HG03432 (cell line): ENCODE results near the gene GLI3.
A peak's percentile ranks its signal among the peaks of the same experiment; 100 is the strongest.

Source experiments
- ATAC-seq: cut with Tn5 transposase; IDR thresholded peaks from one replicate; pipeline ENCODE4 v1.9.1; 2021; ENCODE audit warnings: mild to moderate bottlenecking, moderate library complexity; ENCODE audit not compliant: unreplicated experiment

The GLI3 gene

DNA sequence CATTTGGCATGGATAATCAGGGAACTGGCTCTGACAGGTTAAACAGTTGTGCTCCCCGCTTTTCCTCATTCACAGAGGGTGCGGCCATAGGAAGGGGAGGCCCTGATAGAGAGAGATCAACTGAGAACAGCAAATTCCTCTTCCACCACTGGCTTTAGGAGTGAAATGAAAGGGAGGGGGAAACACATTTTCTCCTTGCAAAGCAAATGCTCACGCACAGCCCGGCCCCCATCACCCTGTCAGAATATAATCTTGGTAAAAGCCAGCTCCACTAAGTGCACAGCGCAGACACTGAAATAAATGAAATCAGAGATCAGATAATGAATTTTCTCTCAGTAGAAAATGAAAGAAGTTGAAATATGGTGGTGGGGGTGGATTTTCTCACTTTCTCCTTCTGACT is 187.2 kb downstream of the GLI3 start:
- no peak for ATAC-seq

DNA sequence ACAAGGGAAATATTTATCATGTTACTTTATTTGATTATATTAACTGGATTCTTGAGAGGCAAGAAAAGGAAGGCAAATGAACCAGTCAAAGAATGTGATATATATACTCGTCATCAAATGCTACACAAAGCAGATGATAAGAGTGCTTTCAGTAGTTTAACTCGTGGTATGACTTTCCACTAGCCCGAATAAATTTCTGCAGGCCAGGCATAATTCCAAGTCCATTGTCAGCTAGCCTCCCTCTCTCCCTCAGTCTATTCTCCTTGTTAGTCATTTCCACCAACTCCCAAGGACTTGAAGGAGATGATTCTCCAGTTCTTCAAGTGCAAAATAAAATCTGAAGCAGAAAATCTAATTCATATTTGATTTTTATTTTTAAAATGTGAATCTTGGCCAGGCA is 190.5 kb downstream of the GLI3 start:
- ATAC-seq = no peak

DNA sequence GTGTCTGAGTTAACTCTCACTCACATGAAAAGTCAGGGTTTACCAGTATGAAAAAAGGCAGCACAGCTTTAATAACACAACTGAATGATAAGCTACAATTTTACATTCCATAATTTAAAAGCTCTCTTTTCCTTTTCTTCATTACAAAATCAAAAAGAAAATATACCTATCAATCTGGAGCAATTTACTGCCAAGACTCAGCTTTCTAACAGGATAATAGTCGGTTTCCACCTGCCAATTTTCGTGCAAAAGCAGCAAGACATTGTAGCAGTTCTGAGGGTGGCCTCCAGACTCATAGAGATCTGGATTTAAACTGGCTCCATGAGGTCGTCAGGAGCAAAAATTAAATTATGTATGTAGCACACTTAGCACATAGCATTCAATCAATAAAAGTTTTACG is 191.0 kb downstream of the GLI3 start:
- ATAC-seq = no peak

DNA sequence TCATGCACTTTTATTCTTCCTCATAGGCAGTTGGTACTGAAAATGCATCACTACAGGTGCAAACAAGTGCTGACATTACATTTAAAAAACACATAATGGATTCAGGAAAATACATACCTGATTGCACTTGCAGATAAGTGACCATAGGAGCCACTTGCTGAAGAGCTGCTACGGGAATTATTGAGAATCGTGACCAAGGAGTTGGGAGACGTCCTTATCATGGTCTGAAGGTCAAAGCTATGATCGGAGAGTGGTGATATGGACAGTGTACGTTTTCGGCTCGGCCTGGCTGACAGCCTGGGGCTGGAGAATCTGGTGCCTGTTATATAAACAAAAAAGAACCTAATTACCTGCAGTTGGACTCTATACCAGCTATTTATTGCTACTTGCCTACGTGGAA is 197.1 kb downstream of the GLI3 start:
- no peak for ATAC-seq

DNA sequence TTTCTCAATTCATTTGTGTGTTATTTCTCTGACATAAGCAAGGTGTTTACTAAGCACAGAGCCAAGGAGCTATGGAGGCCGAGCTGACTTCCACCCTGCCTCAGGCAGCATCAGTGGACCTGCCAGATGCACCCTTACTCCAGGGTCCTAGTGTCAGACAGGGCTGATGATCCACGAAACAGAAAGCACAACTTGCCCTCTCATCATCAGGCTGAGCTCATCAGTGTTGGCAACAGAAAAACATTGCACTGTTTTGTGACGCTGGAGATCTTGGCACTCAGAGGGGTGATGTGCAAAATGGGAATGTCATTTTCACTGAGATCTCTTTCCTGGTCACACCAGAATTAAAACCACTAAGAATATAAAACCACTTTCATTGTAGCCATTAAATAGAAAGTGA is 201.8 kb downstream of the GLI3 start:
- no peak for ATAC-seq

DNA sequence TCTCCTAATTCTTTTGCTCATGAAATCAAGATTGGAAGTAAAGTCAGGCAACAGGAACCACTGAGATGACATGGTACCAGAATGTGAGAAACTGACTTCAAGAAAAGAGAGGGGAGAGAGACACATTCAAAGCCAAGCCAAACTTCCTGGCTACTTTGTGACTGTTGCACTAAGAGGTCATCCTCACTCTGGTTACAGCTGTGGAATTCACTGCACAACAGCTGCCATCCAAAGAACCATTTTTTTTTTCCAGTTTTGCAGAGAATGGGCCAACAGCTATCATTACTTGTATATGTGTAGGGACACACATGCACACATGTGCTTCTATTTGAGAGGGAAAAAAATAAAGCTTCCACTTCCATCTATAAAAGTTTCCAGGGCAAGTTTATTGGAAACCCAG is 203.5 kb downstream of the GLI3 start:
- ATAC-seq = no peak

DNA sequence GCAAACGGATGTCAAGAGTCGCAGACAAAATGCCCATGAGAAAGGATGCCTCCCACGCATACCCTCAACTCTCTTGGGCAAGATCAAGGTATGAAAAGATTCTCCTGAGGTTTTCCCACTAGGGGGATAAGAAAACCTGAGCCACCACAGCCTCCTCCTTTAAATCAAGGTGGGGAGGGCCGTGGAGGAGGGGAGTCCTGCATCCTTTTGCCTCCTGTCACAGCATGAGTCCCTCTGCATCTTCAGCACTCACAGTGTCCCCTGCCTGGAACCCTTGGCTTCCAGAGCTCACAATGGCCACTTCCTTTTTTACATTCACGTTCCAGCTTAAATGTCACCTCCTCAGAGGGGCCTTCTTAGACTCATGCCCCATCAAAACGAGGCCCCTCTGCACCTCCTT is 207.6 kb downstream of the GLI3 start:
- no peak for ATAC-seq

DNA sequence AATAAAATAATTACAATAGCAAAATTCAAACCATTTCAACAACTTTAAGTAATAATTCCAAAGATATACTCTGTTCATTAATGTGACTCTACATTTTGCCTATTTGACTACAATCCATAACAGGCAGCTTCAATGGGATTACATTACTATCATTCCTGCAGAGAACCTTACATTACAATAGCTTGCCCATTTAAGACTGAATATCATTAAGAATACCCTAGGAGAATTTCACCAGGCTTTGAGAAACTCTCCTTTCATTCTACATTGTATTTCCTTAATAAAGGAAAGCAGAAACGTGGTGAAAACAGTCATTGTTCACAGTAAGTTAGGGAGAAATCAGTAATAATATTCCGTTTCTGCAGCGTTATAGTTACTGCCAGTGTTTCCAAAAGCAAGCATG is 209.5 kb downstream of the GLI3 start:
- no peak for ATAC-seq

DNA sequence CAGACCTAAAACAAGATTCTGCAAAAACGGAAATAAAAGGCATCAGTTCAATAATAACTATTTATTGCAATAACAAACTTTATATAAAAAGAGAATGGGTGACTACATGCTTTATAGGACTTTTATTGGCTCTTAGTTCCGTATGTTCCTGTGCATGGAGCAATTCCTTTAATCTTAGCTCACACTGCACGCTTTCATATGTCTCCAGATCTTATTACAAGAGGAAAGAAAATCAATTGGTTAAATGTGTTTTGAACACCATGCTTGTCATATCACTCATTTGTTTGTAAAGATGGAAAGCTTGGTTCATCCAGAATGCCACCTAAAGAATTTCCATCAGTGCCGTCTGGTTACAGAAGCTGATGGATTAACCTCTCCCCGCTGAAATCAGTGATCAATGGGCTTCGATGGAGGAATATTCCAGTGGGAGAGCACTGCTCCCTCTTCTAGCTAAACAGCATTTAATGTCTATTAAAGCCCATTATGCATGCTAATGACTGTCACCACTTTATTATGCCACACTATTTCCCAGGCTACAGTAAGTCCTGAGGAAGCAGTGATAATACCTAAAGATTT is 210.3 kb downstream of the GLI3 start:
- ATAC-seq = no peak

DNA sequence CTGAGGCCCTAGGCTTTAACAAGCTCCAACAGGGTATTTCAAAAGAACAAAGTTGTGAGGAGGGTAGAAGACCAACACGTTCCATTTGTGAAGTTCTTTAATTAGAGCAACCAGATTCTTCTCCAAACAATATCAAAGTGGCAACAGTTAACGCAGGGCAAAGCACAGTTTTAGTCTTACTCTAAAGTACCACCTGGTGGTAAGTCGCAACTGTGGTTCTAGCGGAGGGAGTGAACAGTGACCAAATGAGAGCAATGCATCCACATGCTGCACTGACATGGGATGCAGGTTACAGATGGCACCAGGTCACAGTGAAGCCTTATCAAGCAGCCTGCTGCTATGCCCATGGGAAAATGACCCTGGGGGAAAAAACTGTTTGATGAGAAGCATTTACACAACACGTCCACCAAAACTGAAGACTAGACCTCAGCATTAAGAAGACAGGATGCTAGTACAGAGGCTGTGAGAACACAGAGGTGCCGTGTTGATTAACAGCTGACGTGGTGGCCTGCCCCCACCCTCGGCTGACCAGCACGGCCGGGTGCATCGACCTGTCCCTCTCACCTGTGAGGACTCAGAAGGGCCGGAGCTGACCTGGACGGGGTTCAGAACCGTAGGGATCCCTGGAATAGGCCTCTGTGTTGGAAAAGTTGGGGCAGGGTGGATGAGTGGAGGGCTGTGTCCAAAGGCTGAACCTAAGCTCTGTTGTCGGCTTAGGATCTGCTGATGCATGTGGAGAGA is 211.2 kb downstream of the GLI3 start:
- no peak for ATAC-seq

DNA sequence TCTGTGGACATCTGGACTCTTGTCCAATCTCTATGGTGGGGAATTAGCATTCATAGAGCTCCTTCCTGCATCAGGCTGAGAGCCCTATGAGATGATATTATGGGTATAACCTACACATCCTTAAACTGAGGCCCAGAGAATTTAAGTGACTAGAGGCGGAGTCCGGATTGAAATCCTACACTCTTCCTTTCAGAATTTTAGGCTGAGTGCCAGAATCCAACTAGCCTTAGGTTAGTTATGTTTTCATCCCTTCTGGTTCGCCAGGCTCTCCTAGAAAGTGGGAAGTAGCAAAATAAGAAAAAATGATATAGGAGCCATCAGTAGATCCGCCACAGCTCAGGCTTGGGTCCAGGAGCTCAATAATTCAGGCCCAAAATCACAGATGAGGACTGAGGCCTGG is 212.5 kb downstream of the GLI3 start:
- no peak for ATAC-seq

DNA sequence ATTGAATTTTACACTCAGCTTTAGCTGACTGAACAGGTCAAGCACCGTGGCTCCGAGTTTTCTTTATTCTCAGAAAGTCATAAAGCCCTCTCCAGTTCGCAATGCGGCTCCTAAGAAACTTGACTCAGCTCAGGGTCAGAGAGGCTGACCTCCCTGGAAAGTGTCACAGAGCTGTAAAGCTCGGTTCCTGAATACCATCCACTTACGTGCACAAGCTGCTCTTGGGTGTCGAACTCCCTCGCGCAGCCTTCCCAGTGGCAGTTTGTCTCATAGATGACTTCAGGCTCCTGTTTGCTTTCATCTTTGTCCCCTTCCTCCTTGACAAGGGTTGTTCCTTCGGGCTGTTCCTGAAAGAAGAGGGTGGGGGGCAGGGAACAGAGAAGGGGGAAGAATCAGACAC is 213.7 kb downstream of the GLI3 start:
- no peak for ATAC-seq

DNA sequence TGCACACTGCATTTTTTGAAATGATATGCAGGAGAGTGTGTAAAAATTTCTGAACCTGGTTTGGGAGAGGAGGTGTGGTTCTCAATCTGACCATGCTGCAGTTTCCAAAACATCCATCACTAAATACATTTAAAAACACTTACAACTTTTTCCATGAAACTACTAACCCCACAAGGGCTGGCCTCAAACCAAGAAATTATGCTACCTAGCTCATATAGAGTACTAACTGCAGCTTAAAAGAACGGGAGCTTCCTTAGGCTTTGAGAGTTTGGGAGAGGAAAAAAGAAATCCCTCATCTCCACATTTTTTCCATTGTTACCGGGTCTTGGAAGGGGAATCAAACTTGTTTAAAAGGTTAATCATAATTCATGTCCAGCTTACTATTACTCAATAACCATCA is 214.2 kb downstream of the GLI3 start:
- no peak for ATAC-seq

DNA sequence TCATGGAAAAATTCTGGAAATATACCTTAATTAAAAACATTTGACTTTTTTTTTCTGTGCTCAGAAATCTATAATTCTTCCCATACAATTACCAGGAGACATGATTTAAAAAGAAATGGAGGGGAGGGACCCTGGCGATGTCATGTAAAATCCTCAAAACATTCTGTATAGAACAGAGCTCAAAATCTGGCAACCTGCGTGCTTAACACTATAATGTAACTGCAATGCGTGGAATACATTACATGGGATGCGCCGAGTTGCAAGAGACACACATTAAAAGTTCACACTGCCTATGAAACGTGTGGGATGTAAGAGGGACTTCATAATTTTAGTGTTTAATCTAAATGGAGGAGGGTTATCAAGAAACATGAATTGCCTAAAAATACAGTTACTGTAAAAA is 215.0 kb downstream of the GLI3 start:
- ATAC-seq = no peak

DNA sequence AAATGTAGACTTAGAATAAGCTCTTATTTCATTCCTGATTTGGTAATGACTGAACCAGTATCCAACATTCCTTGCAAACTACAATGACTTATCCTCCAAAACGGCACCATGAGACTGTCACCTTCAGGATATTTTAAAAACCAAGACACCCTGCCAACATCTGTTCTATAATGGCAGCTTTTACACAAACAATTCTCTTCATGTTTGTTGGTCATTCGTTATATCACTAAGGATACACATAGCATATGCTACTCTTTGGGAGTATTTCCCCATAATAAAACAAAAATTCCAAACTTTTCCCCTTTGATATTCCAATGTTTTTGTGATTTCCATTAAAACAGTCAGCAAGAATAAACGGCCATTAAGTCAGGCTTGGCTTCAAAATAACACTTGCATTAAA is 215.4 kb downstream of the GLI3 start:
- ATAC-seq = no peak

DNA sequence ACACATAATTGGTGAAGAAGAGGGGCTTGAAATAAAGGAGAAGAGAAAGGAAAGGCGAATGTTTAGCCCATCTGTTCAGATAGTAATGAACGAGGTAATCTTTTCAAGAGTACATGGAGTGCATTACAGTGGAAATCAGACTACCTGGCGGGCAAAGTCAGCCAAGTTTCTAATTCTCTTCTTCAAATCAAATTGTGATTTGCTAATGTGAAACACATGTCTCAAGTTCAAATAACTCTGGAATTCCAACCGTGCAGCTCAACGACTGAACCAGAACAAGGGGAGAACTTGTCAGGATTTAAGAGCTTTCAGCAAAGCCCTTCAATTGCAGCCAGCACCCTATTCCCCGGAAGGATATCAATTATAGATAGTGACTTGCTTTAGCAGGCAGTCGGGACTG is 216.9 kb downstream of the GLI3 start:
- ATAC-seq = no peak

DNA sequence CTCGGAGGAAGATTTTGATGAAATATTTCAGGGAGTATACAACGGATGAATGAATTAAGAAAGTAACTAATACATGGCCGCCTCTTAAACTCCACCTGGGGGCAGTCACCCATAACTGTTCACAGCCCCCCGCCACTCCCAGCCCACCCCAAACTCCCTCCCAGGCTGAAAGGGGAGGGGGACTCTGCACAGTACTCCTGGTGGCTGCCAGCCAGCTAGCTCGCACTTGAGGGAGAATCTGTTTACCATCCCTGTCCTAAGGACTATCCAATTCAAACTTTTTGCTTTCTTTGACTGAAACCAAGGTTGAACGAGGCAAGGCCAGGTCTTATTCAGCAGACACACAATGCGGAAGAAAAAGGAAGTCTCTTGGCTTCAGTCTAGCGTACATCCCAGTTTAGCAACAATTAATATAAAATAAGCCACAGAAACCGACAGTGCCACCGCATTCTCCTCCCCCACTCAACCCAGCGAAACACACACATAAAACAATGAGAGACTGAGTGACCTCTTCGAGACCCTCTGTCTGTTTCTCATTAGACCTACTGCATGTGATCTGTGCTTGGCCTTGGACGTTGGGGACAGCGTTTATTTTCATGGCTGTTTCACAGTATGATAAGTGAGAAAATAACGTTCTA is 219.5 kb downstream of the GLI3 start:
- ATAC-seq = peak; percentile 57

DNA sequence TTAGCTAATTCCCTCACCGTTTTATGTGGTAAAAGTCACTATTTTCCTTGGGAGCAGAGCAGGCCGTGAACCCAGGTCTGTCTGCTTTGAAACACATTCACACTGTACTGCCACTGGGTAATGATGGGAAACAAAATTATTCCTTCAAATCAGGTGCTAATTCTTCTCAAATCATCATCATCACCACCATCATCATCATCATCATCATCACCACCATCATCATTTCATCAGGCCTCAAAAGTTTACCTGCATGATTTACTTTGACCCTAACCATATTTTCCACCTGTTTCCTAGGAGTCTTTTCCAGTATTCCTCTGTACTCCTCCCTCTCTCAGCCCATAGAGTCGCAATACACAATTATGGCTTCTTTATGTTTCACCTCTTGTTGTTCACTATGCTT is 220.5 kb downstream of the GLI3 start:
- no peak for ATAC-seq

DNA sequence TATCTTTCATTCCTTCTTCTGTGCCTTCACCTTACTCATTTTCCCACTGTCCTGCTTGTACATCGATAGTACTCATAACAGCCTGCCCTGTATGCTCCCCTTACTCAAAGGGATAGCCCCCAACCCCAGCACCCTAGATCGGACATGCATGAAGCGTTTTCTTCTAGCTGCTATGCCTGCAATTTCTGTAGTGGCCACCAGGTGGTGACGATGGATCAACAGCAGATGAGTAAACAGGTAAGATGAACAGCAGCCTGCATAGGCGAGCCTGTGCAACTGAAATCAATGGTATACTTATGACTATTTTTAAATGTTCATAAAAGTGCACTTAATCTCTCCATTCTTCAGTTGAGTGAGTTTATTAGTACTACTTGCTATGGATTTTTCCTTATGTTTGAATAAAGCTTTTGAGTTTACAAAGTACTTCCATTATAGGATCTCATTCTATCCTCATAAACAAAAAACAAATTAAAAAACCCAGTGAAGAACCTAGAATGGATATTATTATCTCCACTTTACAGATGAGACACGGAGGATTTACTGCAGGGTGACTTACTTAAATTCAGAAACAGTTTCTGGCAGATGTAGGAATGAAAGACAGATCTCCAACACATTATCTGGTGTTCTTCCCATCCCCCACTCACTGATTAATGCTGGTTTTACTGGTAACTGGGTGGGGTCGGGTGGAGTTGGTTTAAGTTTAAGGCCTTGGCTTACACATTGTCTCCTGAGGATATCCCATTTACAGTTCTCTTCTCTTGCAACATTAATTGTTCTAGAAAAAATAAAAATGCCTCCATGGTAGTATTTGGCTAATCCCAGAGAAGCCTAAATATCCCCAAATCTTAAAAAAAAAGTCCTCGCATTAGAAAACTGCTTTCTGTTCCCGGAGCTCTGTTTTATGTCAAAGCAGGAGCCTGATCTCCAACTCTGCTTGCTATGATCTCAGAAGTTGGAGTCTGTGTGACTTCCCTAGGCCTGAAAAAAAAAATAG is 222.1 kb downstream of the GLI3 start:
- no peak for ATAC-seq

DNA sequence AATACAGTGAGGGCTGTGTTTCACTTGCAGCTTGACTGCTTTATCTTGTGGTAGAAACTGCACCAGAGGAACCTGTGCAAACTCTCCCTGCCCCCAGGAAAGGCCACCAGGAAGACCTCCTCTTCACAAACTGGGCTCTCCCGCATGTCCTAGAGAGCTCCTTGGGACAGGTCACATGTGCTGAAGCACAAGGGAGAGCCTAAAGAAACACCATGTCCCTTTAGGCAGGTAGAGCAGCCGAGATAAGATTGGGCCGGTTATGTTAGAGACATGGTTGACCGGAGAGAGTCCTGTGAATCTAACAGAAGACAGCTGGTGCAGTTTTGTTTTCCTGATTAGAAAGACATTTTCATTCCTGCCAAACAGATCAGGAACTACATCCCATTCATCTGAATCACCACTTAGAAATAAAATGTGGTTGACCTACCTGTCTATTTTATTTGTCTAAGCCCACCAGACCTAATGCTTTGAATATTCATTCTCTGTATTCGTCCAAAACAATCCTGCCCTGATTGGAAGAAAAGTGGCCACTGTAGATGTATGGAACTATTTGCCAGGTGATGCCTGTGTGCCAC is 224.1 kb downstream of the GLI3 start:
- no peak for ATAC-seq

DNA sequence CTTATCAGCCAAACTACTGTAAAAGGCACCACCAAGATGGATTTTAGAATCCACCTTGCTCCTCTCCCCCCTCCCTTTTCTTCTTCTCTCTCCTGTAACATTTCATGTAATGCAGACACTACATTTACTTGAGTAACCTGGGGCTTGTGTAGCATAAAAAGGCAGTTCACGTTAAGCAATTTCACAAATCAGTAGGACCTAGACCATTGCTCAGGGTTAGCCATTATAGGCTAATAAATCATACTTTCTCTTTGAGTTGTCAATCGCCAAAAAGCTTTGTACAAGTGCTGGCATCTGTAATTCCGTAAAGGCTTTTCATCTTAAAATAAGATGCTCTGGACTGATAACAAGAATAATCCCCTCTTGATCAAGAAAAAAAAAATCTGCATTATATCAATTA is 224.7 kb downstream of the GLI3 start:
- no peak for ATAC-seq
